GM12892 (cell line): Measurements from ENCODE around the gene ANKRD49.

ENCODE experiments used
- POLR2A ChIP-seq: IDR thresholded peaks from 2 replicates; pipeline ENCODE4 v1.6.1; 2011; ENCODE audit warnings: low read depth, low read length, control low read depth
- POLR2AphosphoS5 ChIP-seq: IDR thresholded peaks from 2 replicates; pipeline ENCODE4 v1.6.1; 2011; ENCODE audit warnings: low read depth, low read length, control low read depth

- TF ChIP-seq POLR2A (no peak), POLR2AphosphoS5 (no peak)
Observed at GRCh38 chr11:94447149-94447548, 46.6 kb upstream of the ANKRD49 start.
